OCI-LY3 (cell line): ENCODE data around the gene CCL8.

Experiments used
- H2AFZ ChIP-seq: fragments of 200-600, 300-600 bp; shearing (Covaris generic); 2 replicates; pipeline ENCODE4 v1.6.0; 2014; ENCODE audit warnings: antibody characterized with exemption, low read depth, low read length
- H3K27ac ChIP-seq: fragments of 200-600, 300-600 bp; sonication (generic); 2 replicates; pipeline ENCODE4 v1.5.1; 2014; ENCODE audit warnings: mild to moderate bottlenecking, low read length, moderate library complexity, mixed read lengths
- H3K27me3 ChIP-seq: fragments of 200-600, 300-600 bp; sonication (generic); 2 replicates; pipeline ENCODE4 v1.6.1; 2014; ENCODE audit warnings: low read depth, low read length, mixed read lengths
- H3K36me3 ChIP-seq: fragments of 200-600, 300-600 bp; sonication (generic); replicated peaks from 2 replicates; pipeline ENCODE3; 2014; ENCODE audit warnings: low read depth, low read length, mixed read lengths
- H3K4me1 ChIP-seq: fragments of 300-600, 200-600 bp; sonication (generic); 2 replicates; pipeline ENCODE4 v1.6.1; 2014; ENCODE audit warnings: low read length, mixed read lengths
- H3K4me2 ChIP-seq: fragments of 200-600, 300-600 bp; sonication (generic); 2 replicates; pipeline ENCODE4 v1.6.1; 2014; ENCODE audit warnings: low read length, mixed read lengths
- H3K4me3 ChIP-seq: fragments of 300-600, 200-600 bp; sonication (generic); 2 replicates; pipeline ENCODE4 v1.5.1; 2014; ENCODE audit warnings: antibody characterized with exemption, mild to moderate bottlenecking, low read length, moderate library complexity
- H3K79me2 ChIP-seq: fragments of 300-600, 200-600 bp; shearing (Covaris generic); 2 replicates; pipeline ENCODE4 v1.6.1; 2014; ENCODE audit warnings: mild to moderate bottlenecking, low read length, mixed read lengths
- H3K9ac ChIP-seq: fragments of 300-600, 200-600 bp; shearing (Covaris generic); 2 replicates; pipeline ENCODE4 v1.6.0; 2014; ENCODE audit warnings: mild to moderate bottlenecking, low read length, moderate library complexity
- H3K9me3 ChIP-seq: fragments of 200-600, 300-600 bp; shearing (Covaris generic); 2 replicates; pipeline ENCODE4 v1.6.1; 2014; ENCODE audit warnings: low read length, mixed read lengths; ENCODE audit not compliant: insufficient read depth
- H4K20me1 ChIP-seq: fragments of 200-600, 300-600 bp; sonication (generic); 2 replicates; pipeline ENCODE4 v1.6.1; 2016; ENCODE audit warnings: low read length, mixed read lengths; ENCODE audit not compliant: insufficient read depth
- CTCF ChIP-seq: fragments of 200-600, 300-600 bp; sonication (generic); IDR thresholded peaks from 2 replicates; pipeline ENCODE4 v1.5.1; 2014; ENCODE audit warnings: antibody characterized with exemption, low read length, low read depth
- EZH2phosphoT487 ChIP-seq: fragments of 200-600 bp; shearing (Covaris generic); IDR thresholded peaks from 2 replicates; pipeline ENCODE4 v1.6.1; 2018; ENCODE audit warnings: antibody characterized with exemption, mixed run types, low read depth

Gene CCL8

GRCh38 chr17:34357398-34357797, 38.2 kb downstream of the CCL8 start:
- peaks cover 8% of the 10 kb centered on the region for H4K20me1 ChIP-seq
- H3K4me1 ChIP-seq, result no peaks in the 10 kb centered on the region
- H3K9me3 ChIP-seq, result no peaks in the 10 kb centered on the region
- no peak overlapping the region for H3K9ac ChIP-seq
- no peak overlapping the region for H3K4me3 ChIP-seq
- H3K36me3 ChIP-seq, result no peaks in the 10 kb centered on the region
- H3K4me2 ChIP-seq, result no peak overlapping the region
- H3K27me3 ChIP-seq, result peaks cover 68% of the 10 kb centered on the region
- H3K27ac ChIP-seq, result no peak overlapping the region
- no peaks in the 10 kb centered on the region for H3K79me2 ChIP-seq
- TF ChIP-seq CTCF (peak; percentile 45), EZH2phosphoT487 (no peak)
- no peak overlapping the region for H2AFZ ChIP-seq

DNA sequence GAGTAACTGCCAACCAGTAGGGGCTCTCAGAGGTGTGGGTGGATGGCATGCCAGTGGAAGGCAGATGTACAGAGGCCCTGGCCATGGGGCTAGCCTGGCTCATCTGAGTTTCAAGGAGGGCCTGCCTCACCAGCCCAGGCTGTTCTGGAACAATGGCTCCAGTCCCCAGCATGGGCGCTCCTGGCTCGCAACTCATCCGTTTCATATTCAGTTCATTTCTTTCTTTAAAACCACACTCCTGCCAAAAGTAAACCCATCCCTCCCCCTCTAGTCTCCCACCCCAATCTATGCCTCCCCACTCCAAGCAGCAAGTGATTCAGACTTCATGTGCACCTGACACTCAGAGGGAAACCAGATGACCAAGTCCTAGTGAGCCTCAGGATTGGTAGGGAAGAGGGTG, 39.4 kb downstream of the CCL8 start:
- no peak for TF ChIP-seq EZH2phosphoT487
- TF ChIP-seq CTCF, result no peak
- Histone ChIP-seq H3K36me3 (no peaks in the 10 kb centered on the region), H4K20me1 (peaks cover 17% of the 10 kb centered on the region), H3K4me2 (no peak overlapping the region), H3K79me2 (no peaks in the 10 kb centered on the region), H2AFZ (no peak overlapping the region), H3K9ac (no peak overlapping the region), H3K27me3 (peaks cover 75% of the 10 kb centered on the region), H3K9me3 (no peaks in the 10 kb centered on the region), H3K4me1 (no peaks in the 10 kb centered on the region), H3K4me3 (no peak overlapping the region), H3K27ac (no peak overlapping the region)

DNA sequence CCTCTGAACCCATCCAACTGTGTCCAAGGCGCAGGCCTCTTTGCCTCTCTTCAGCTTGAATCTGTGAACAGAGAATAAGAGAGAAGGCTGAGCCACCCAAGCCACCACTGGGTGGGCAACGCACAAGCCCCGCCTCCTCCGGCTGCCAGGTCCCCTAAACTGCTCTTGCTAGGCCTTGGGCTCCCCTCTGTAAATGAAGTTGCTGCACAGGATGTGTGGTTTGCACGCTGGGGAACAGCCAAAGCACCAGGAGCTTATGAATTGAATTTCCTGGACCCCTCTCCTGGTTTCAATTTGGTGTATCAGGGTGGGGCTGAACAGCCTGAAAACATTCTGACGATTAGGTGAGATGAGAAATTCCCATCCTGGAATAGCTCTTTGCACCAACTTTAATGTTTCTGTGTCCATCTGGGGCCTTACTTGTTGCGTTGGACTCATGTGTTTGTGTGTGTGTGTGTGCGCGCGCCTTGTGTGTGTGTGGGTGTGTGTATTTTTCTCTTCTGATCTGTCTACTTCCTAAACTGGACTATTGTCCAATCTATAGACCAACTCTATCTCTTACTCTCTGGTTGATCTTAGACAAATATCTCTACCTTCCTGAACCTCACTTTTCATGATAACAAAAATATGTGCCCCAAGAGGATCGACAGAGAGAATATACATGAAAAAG, 41.5 kb downstream of the CCL8 start:
- no peaks in the 10 kb centered on the region for H3K9me3 ChIP-seq
- peaks cover 83% of the 10 kb centered on the region for H3K27me3 ChIP-seq
- no peaks in the 10 kb centered on the region for H3K36me3 ChIP-seq
- H4K20me1 ChIP-seq, result peaks cover 29% of the 10 kb centered on the region
- H3K4me1 ChIP-seq, result peaks cover 13% of the 10 kb centered on the region
- no peak overlapping the region for H3K9ac ChIP-seq
- no peak overlapping the region for H3K4me2 ChIP-seq
- H2AFZ ChIP-seq, result no peak overlapping the region
- H3K4me3 ChIP-seq, result no peak overlapping the region
- H3K79me2 ChIP-seq, result no peaks in the 10 kb centered on the region
- no peak for TF ChIP-seq EZH2phosphoT487
- TF ChIP-seq CTCF, result no peak
- no peak overlapping the region for H3K27ac ChIP-seq

- H2AFZ ChIP-seq, result no peak overlapping the region
- H3K9me3 ChIP-seq, result no peaks in the 10 kb centered on the region
- H3K9ac ChIP-seq, result no peak overlapping the region
- no peak overlapping the region for H3K27ac ChIP-seq
- H3K36me3 ChIP-seq, result no peaks in the 10 kb centered on the region
- H3K79me2 ChIP-seq, result no peaks in the 10 kb centered on the region
- H3K4me1 ChIP-seq, result peaks cover 16% of the 10 kb centered on the region
- TF ChIP-seq CTCF (peak; percentile 99), EZH2phosphoT487 (no peak)
- H3K4me2 ChIP-seq, result no peak overlapping the region
- no peak overlapping the region for H3K4me3 ChIP-seq
- peaks cover 34% of the 10 kb centered on the region for H4K20me1 ChIP-seq
- peaks cover 86% of the 10 kb centered on the region for H3K27me3 ChIP-seq
These were observed 42.3 kb downstream of the CCL8 start for GRCh38 chr17:34361478-34362061.
